H9 (cell line): ENCODE results near the gene DCLRE1B. TPM values are rescaled to one million over a fixed set of nuclear protein-coding genes. Genes with fewer than 3 reads are reported as not detected.

ENCODE experiments used
- DNase-seq: peaks from one replicate; pipeline ENCODE4 v3.0.0-alpha.2; 2017
- H2AFZ ChIP-seq: one replicate; pipeline ENCODE4 v1.6.1; 2013; ENCODE audit warnings: mild to moderate bottlenecking, low read length, control low read depth, moderate library complexity
- H2AK5ac ChIP-seq: 2 replicates; pipeline ENCODE4 v1.6.1; 2013; ENCODE audit warnings: low read length, control low read depth, mixed read lengths; ENCODE audit not compliant: insufficient read length
- H2BK120ac ChIP-seq: one replicate; pipeline ENCODE4 v1.6.1; 2013; ENCODE audit warnings: low read depth, mild to moderate bottlenecking, low read length, control low read depth, inconsistent platforms; ENCODE audit not compliant: poor library complexity, severe bottlenecking
- H2BK12ac ChIP-seq: 2 replicates; pipeline ENCODE4 v1.6.1; 2013; ENCODE audit warnings: low read length, control low read depth, mixed read lengths, low read depth; ENCODE audit not compliant: insufficient read length
- H2BK15ac ChIP-seq: 2 replicates; pipeline ENCODE4 v1.6.1; 2013; ENCODE audit warnings: low read depth, low read length, control low read depth
- H2BK20ac ChIP-seq: one replicate; pipeline ENCODE4 v1.6.1; 2013; ENCODE audit warnings: low read depth, mild to moderate bottlenecking, low read length, control low read depth, inconsistent platforms; ENCODE audit not compliant: poor library complexity, severe bottlenecking
- H2BK5ac ChIP-seq: 2 replicates; pipeline ENCODE4 v1.6.1; 2013; ENCODE audit warnings: low read length, control low read depth, mixed read lengths; ENCODE audit not compliant: insufficient read length
- H3K14ac ChIP-seq: 2 replicates; pipeline ENCODE4 v1.6.1; 2013; ENCODE audit warnings: low read length, control low read depth; ENCODE audit not compliant: insufficient read depth
- H3K18ac ChIP-seq: 2 replicates; pipeline ENCODE4 v1.6.1; 2013; ENCODE audit warnings: low read depth, mild to moderate bottlenecking, mixed read lengths, low read length, control low read depth; ENCODE audit not compliant: insufficient read length
- H3K23ac ChIP-seq: 2 replicates; pipeline ENCODE4 v1.6.1; 2013; ENCODE audit warnings: low read length, control low read depth, mixed read lengths, low read depth; ENCODE audit not compliant: insufficient read length
- H3K23me2 ChIP-seq: 2 replicates; pipeline ENCODE4 v1.6.1; 2013; ENCODE audit warnings: low read depth, mild to moderate bottlenecking, mixed read lengths, low read length, control low read depth; ENCODE audit not compliant: insufficient read length, poor library complexity, severe bottlenecking
- H3K27ac ChIP-seq: 2 replicates; pipeline ENCODE4 v1.5.1; 2013; ENCODE audit warnings: low read length, control low read depth, mixed read lengths, low read depth; ENCODE audit not compliant: insufficient read length
- H3K27me3 ChIP-seq: 2 replicates; pipeline ENCODE4 v1.6.1; 2013; ENCODE audit warnings: low read length, control low read depth, inconsistent platforms; ENCODE audit not compliant: insufficient read depth
- H3K4ac ChIP-seq: 2 replicates; pipeline ENCODE4 v1.6.1; 2013; ENCODE audit warnings: low read depth, mild to moderate bottlenecking, control low read depth, inconsistent platforms, low read length, moderate library complexity
- H3K4me1 ChIP-seq: 2 replicates; pipeline ENCODE4 v1.6.1; 2013; ENCODE audit warnings: low read length, control low read depth, inconsistent platforms; ENCODE audit not compliant: insufficient read depth
- H3K4me2 ChIP-seq: 2 replicates; pipeline ENCODE4 v1.6.1; 2013; ENCODE audit warnings: low read length, control low read depth, mixed read lengths; ENCODE audit not compliant: insufficient read length, insufficient read depth
- H3K56ac ChIP-seq: 2 replicates; pipeline ENCODE4 v1.6.1; 2013; ENCODE audit warnings: low read depth, mild to moderate bottlenecking, mixed read lengths, low read length, control low read depth; ENCODE audit not compliant: insufficient read length
- H3K79me1 ChIP-seq: 2 replicates; pipeline ENCODE4 v1.6.1; 2013; ENCODE audit warnings: low read depth, mild to moderate bottlenecking, moderate library complexity, low read length, control low read depth, inconsistent platforms; ENCODE audit not compliant: insufficient read depth, poor library complexity, severe bottlenecking
- H3K79me2 ChIP-seq: 2 replicates; pipeline ENCODE4 v1.6.1; 2013; ENCODE audit warnings: low read length, control low read depth, inconsistent platforms; ENCODE audit not compliant: insufficient read depth
- H3K9ac ChIP-seq: 2 replicates; pipeline ENCODE4 v1.6.1; 2013; ENCODE audit warnings: low read length, control low read depth, mixed read lengths; ENCODE audit not compliant: insufficient read length; ENCODE audit errors: extremely low read depth
- H3K9me3 ChIP-seq: one replicate; pipeline ENCODE4 v1.6.1; 2013; ENCODE audit warnings: low read depth, low read length, inconsistent platforms; ENCODE audit not compliant: control insufficient read depth
- H3T11ph ChIP-seq: one replicate; pipeline ENCODE4 v1.6.1; 2013; ENCODE audit warnings: mild to moderate bottlenecking, low read length, control low read depth, inconsistent platforms
- H4K20me1 ChIP-seq: one replicate; pipeline ENCODE4 v1.6.1; 2013; ENCODE audit not compliant: control insufficient read depth, insufficient read length, insufficient read depth
- H4K5ac ChIP-seq: 2 replicates; pipeline ENCODE4 v1.6.1; 2013; ENCODE audit warnings: low read depth, mild to moderate bottlenecking, mixed read lengths, low read length, control low read depth; ENCODE audit not compliant: insufficient read length
- H4K8ac ChIP-seq: replicated peaks from 2 replicates; pipeline ENCODE4 v1.6.1; 2013; ENCODE audit warnings: low read length, control low read depth, mixed read lengths, low read depth; ENCODE audit not compliant: insufficient read length
- H4K91ac ChIP-seq: 2 replicates; pipeline ENCODE4 v1.6.1; 2013; ENCODE audit warnings: low read depth, mild to moderate bottlenecking, moderate library complexity, mixed read lengths, low read length, control low read depth; ENCODE audit not compliant: insufficient read length
- H3K27ac Mint-ChIP-seq, 3 experiments: 2 replicates in 2 of 3; 3 replicates in 1 of 3; pipeline ENCODE4 v1.8.0; 2020 to 2021; ENCODE audit warnings: mixed read lengths in 3 of 3, mild to moderate bottlenecking in 1 of 3, moderate library complexity in 1 of 3
- H3K27me3 Mint-ChIP-seq: 2 replicates; pipeline ENCODE4 v1.8.0; 2021; ENCODE audit warnings: low read depth, mild to moderate bottlenecking, moderate library complexity, mixed read lengths
- H3K36me3 Mint-ChIP-seq, 3 experiments: 2 replicates in 2 of 3; 3 replicates in 1 of 3; pipeline ENCODE4 v1.8.0; 2020 to 2021; ENCODE audit warnings: low read depth in 3 of 3, mixed read lengths in 3 of 3; ENCODE audit not compliant: insufficient read depth in 1 of 3
- H3K4me1 Mint-ChIP-seq, 2 experiments: 2 replicates each; pipeline ENCODE4 v1.8.0; 2020; ENCODE audit warnings: mixed read lengths in 2 of 2
- H3K4me3 Mint-ChIP-seq, 2 experiments: 2 replicates in 1 of 2; 3 replicates in 1 of 2; pipeline ENCODE4 v1.8.0; 2020 to 2021; ENCODE audit warnings: mild to moderate bottlenecking in 2 of 2, mixed read lengths in 2 of 2, moderate library complexity in 1 of 2
- H3K9me3 Mint-ChIP-seq, 2 experiments: 2 replicates in 1 of 2; 3 replicates in 1 of 2; pipeline ENCODE4 v1.8.0; 2020; ENCODE audit warnings: mild to moderate bottlenecking in 2 of 2, mixed read lengths in 2 of 2, moderate library complexity in 1 of 2
- WGBS: extraction: QIAGEN DNeasy Blood & Tissue Kit; methylation state at CpG from one replicate; pipeline ENCODE4 v1.1.7; 2013; ENCODE audit warnings: missing lambda C conversion rate, low lambda C conversion rate, mixed read lengths; ENCODE audit not compliant: insufficient read length; ENCODE audit errors: extremely low coverage; 5-methylcytosine and 5-hydroxymethylcytosine counted together
- total RNA-seq: library from RNA; stranded (reverse); gene quantifications from 2 replicates; pipeline ENCODE4 v1.2.1, GENCODE V29; 2021
- TF ChIP-seq, protein P1 (sequence below): fragments of 200-600 bp; sonication (generic); conservative IDR thresholded peaks from 3 replicates; pipeline ENCODE4 v1.8.0; 2021; ENCODE audit warnings: antibody characterized with exemption, mild to moderate bottlenecking

Gene DCLRE1B
- total RNA-seq, 1 experiment from 2014 or later, result 13.4 TPM

- Histone ChIP-seq H3K18ac (no peak within 1 kb of the TSS), H2AK5ac (no peak within 1 kb of the TSS), H3K9me3 (no peaks in the 10 kb centered on the region), H4K91ac (no peak within 1 kb of the TSS), H2BK15ac (no peak within 1 kb of the TSS), H3T11ph (no peak within 1 kb of the TSS), H4K8ac (no peak within 1 kb of the TSS), H3K56ac (no peak within 1 kb of the TSS), H2AFZ (no peak within 1 kb of the TSS), H3K4me1 (no peaks in the 10 kb centered on the region), H3K14ac (no peak within 1 kb of the TSS), H3K79me2 (no peaks in the 10 kb centered on the region), H2BK12ac (no peak within 1 kb of the TSS), H3K9ac (no peak within 1 kb of the TSS), H2BK120ac (no peak within 1 kb of the TSS), H3K23me2 (no peaks in the 10 kb centered on the region), H3K4ac (no peak within 1 kb of the TSS), H3K4me2 (no peak within 1 kb of the TSS), H4K20me1 (no peaks in the 10 kb centered on the region), H3K27me3 (no peaks in the 10 kb centered on the region), H3K79me1 (no peaks in the 10 kb centered on the region), H3K27ac (no peak within 1 kb of the TSS), H3K23ac (no peak within 1 kb of the TSS), H4K5ac (no peak within 1 kb of the TSS), H2BK5ac (no peak within 1 kb of the TSS), H2BK20ac (no peak within 1 kb of the TSS)
- DNase-seq, result no peak
- H3K4me3 Mint-ChIP-seq, result no peak within 1 kb of the TSS
- no peaks in the 10 kb centered on the region for H3K4me1 Mint-ChIP-seq
- TF ChIP-seq, protein P1, sequence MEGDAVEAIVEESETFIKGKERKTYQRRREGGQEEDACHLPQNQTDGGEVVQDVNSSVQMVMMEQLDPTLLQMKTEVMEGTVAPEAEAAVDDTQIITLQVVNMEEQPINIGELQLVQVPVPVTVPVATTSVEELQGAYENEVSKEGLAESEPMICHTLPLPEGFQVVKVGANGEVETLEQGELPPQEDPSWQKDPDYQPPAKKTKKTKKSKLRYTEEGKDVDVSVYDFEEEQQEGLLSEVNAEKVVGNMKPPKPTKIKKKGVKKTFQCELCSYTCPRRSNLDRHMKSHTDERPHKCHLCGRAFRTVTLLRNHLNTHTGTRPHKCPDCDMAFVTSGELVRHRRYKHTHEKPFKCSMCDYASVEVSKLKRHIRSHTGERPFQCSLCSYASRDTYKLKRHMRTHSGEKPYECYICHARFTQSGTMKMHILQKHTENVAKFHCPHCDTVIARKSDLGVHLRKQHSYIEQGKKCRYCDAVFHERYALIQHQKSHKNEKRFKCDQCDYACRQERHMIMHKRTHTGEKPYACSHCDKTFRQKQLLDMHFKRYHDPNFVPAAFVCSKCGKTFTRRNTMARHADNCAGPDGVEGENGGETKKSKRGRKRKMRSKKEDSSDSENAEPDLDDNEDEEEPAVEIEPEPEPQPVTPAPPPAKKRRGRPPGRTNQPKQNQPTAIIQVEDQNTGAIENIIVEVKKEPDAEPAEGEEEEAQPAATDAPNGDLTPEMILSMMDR, result no peak
- H3K9me3 Mint-ChIP-seq, result no peaks in the 10 kb centered on the region
- no peaks in the 10 kb centered on the region for H3K36me3 Mint-ChIP-seq
- WGBS, result no CpG with 5 or more reads among the region's 4 CpGs
- H3K27me3 Mint-ChIP-seq, result no peaks in the 10 kb centered on the region
- H3K27ac Mint-ChIP-seq, result no peak within 1 kb of the TSS
These were observed 33.5 kb upstream of the DCLRE1B start, which contains the start of gene PTPN22 for GRCh38 chr1:113871597-113872113. Gene PTPN22 (minus strand): TSS chr1:113871712.
